B cell (primary cell): ENCODE data around the gene PPP6R1.

Experiments used
- EZH2 ChIP-seq: IDR thresholded peaks from 2 replicates; pipeline ENCODE4 v1.6.1; 2012; ENCODE audit warnings: borderline replicate concordance, low read depth, mild to moderate bottlenecking, moderate library complexity, low read length; ENCODE audit not compliant: insufficient read depth, poor library complexity, severe bottlenecking
- TF ChIP-seq, protein P1 (sequence below): fragments of 200-600 bp; IDR thresholded peaks from one replicate; pipeline ENCODE4 v1.8.0; 2022; ENCODE audit warnings: antibody characterized with exemption, mild to moderate bottlenecking

DNA sequence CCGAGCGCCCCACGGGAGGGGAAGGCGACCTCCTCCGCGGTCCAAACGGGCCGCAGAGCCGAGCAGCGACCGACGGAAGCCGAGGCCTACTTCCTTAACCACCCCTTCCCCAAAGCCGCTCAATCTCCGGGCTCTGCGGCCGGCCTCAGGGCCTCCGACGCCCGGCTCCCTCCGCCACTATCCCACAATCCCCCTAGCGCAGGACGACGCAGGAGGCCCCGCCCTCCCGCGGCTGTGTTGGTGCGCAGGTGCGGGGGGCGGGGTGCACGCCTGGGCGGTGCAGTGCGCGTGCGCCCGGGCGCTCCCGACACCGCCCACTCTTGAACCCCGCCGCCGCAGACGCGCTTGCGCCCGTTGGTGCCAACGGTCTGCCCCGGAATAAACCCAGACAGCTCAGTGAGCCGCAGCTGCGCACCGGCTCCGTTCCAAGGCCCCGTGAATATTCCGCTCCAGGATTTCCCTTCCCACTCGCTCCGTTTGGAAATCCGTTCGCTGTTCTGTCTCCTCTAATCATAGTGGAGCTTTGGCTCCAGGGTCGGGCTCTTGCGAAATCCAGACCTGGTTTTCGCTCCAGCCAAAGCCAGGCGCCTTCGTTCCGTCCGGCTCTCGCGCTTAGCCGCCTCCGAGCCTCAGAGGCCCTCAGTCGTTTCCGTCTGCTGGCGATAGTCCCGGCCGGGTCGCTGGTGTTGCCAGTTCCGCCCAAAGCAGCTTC is at the start of gene PPP6R1:
- TF ChIP-seq, protein P1, sequence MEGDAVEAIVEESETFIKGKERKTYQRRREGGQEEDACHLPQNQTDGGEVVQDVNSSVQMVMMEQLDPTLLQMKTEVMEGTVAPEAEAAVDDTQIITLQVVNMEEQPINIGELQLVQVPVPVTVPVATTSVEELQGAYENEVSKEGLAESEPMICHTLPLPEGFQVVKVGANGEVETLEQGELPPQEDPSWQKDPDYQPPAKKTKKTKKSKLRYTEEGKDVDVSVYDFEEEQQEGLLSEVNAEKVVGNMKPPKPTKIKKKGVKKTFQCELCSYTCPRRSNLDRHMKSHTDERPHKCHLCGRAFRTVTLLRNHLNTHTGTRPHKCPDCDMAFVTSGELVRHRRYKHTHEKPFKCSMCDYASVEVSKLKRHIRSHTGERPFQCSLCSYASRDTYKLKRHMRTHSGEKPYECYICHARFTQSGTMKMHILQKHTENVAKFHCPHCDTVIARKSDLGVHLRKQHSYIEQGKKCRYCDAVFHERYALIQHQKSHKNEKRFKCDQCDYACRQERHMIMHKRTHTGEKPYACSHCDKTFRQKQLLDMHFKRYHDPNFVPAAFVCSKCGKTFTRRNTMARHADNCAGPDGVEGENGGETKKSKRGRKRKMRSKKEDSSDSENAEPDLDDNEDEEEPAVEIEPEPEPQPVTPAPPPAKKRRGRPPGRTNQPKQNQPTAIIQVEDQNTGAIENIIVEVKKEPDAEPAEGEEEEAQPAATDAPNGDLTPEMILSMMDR, result no peak
- no peak for TF ChIP-seq EZH2
